ENCODE data around the gene MRTO4.

GRCh38 chr1:19240673-19241538, 10.7 kb upstream of the MRTO4 start:
- no peak for TF ChIP-seq POLR2A (IDR thresholded peaks at IDR 0.05; ENCODE audit: low read length)
- no peak for TF ChIP-seq GATA1 (IDR thresholded peaks at IDR 0.05; ENCODE audit: low read depth, low read length)
